Heart left ventricle (tissue), 16 donors: ENCODE measurements around the gene LIMD2. TPM values are rescaled to one million over a fixed set of nuclear protein-coding genes. Genes with fewer than 3 reads are reported as not detected.
A peak's percentile ranks its signal among the peaks of the same experiment; 100 is the strongest.

Experiments used
- ATAC-seq, 4 donors: fragments of 200-7000 bp; cut with Tn5 transposase; one replicate each; pipeline ENCODE4 v1.9.1; 2020 to 2022; ENCODE audit warnings: moderate library complexity in 4 of 4, mild to moderate bottlenecking in 3 of 4, moderate number of reproducible peaks in 1 of 4
- DNase-seq, 5 donors: peaks; one replicate each; pipeline ENCODE4 v3.0.0-alpha.2; 2020
- H3K27ac ChIP-seq, 12 donors: fragments of 200-600 bp; sonication (generic) in 4 of 12; one replicate each; pipeline versions ENCODE4 v1.5.0 to v1.8.0; 2016 to 2022; ENCODE audit warnings: mild to moderate bottlenecking in 2 of 12
- H3K27me3 ChIP-seq, 9 donors: fragments of 200-600 bp; sonication (generic) in 2 of 9; one replicate each; pipeline versions ENCODE4 v1.5.1 to v1.8.0; 2016 to 2022; ENCODE audit warnings: mild to moderate bottlenecking in 3 of 9
- H3K36me3 ChIP-seq, 9 donors: fragments of 200-600 bp; sonication (generic) in 2 of 9; one replicate each; pipeline versions ENCODE4 v1.5.0 to v1.8.0; 2018 to 2022; ENCODE audit warnings: mild to moderate bottlenecking in 2 of 9
- H3K4me1 ChIP-seq, 12 donors: fragments of 200-600 bp; sonication (generic) in 4 of 12; one replicate each; pipeline versions ENCODE4 v1.5.0 to v1.8.0; 2016 to 2022; ENCODE audit warnings: mild to moderate bottlenecking in 3 of 12
- H3K4me3 ChIP-seq, 12 donors: fragments of 200-600 bp; sonication (generic) in 4 of 12; one replicate each; pipeline versions ENCODE4 v1.5.0 to v1.8.0; 2017 to 2022; ENCODE audit warnings: mild to moderate bottlenecking in 9 of 12, moderate library complexity in 4 of 12
- H3K9me3 ChIP-seq, 12 donors: fragments of 200-600 bp; sonication (generic) in 4 of 12; one replicate each; pipeline versions ENCODE4 v1.5.0 to v1.8.0; 2016 to 2022; ENCODE audit warnings: mild to moderate bottlenecking in 1 of 12
- CTCF ChIP-seq, 12 donors: fragments of 200-600 bp; sonication (generic) in 4 of 12; IDR thresholded peaks; one replicate each; pipeline versions ENCODE4 v1.5.0 to v1.8.0; 2018 to 2022; ENCODE audit warnings: antibody characterized with exemption in 12 of 12, mild to moderate bottlenecking in 5 of 12
- POLR2A ChIP-seq, 2 donors: fragments of 450-650 bp; IDR thresholded peaks; one replicate each; pipeline ENCODE4 v1.6.1; 2017; ENCODE audit warnings: antibody characterized with exemption in 2 of 2, mild to moderate bottlenecking in 2 of 2, moderate library complexity in 2 of 2
- WGBS, 4 donors: extraction: QIAGEN DNeasy Blood & Tissue Kit in 2 of 4; methylation state at CpG; one replicate each; pipeline versions ENCODE4 v1.1.5 to v1.1.7; 2013 to 2018; 5-methylcytosine and 5-hydroxymethylcytosine counted together
- intact Hi-C, 10 donors: fragments of 100-400 bp; cut with DNase I; formaldehyde crosslinking; loops; one replicate each; pipeline versions ENCODE4 v1.11.1 to v1.14.2; 2022
- polyA plus RNA-seq, 2 donors: library from polyadenylated mRNA; stranded (reverse); fragments of 200-250 nt; gene quantifications; one replicate each; pipeline ENCODE4 v1.2.3, GENCODE V29; 2013
- total RNA-seq, 9 donors: library from RNA; depleted of rRNA in 2 of 9; stranded (reverse); fragments of >200 nt in 2 of 9; fragmentation: NEBNext Ultra II Directional in 3 of 9; extraction: Animal tissue kit (Norgen Biotek cat#: 25700) in 3 of 9; gene quantifications; one replicate each; pipeline versions ENCODE4 v1.1.0 to v1.2.4, GENCODE V29; 2016 to 2023
- donor health status: ischemic (EF 13 %, LVEDD 7.1; RV severe dilation, severe dysfunction).
- donor health status: healthy with polysubstance abuse.
- donor health status: DM: no; HTN: yes; CAD: no.
- donor health status: DM: no; HTN: no; CAD: no.
- donor health status: ischemic (EF 25% LVEDD 6.9; RV normal size, moderate dysfunction).
- donor health status: ischemic (EF 25% LVEDD 5.7; RV mildly dilated, moderate dysfunction).
- donor health status: healthy.
- donor health status: DM: yes; HTN: yes; CAD: no.
- donor health status: ischemic (EF 35%, LVEDD 5.7; RV mildly dilated, moderate dysfunction).
- donor health status: nonischemic (EF 11% LVEDD 7.7; RV severe dilation, severe dysfunction).
- donor health status: DM: yes; HTN: yes; CAD: no.
- donor health status: PGD.
- donor health status: ischemic (EF 29% LVEDD 5.4; RV normal size, mild dysfunction).
- donor health status: nonischemic (EF 23%, LVEDD 6.1; RV moderate dilation, normal function).

Gene LIMD2
- total and polyA plus RNA-seq, 11 donors: 1.9 to 48.0 (median 3.5) TPM

- H3K4me1 ChIP-seq: peaks cover 0 to 51% (median 22%) of the 10 kb centered on the region in 12 donors
- peak overlapping the region in 11 of 12 donors; percentile 38 to 76 (median 63) for H3K4me3 ChIP-seq
- ATAC-seq (peak; percentile 27 to 68 (median 64)), DNase-seq (peak; percentile 77 to 89 (median 81))
- 3 to 11% (median 4%) methylated on average over 12 to 88 of the region's 88 CpGs for WGBS, 4 donors
- H3K27me3 ChIP-seq: no peaks in the 10 kb centered on the region
- H3K36me3 ChIP-seq: peaks cover 0 to 40% (median 29%) of the 10 kb centered on the region in 9 donors
- intact Hi-C loops: loop anchor here in 4 of 10 donors (1.0 to 5.0 kb wide), 4 partner anchors 25 to 78 kb away; partner anchors contain the start of genes STRADA (in 2 of the 4) and MAP3K3 (in 1 of the 4)
- TF ChIP-seq CTCF (IDR thresholded peaks at IDR 0.05): peak in 5 of 12 donors; percentile 9 to 46 (median 27)
- TF ChIP-seq POLR2A (IDR thresholded peaks at IDR 0.05): no peak
- no peaks in the 10 kb centered on the region for H3K9me3 ChIP-seq
- H3K27ac ChIP-seq: peak overlapping the region; percentile 39 to 96 (median 72)
These were observed 867 bp upstream of the LIMD2 start for GRCh38 chr17:63700528-63701455.

GRCh38 chr17:63698886-63699637 lies 863 bp downstream of the LIMD2 start:
- intact Hi-C loops: loop anchor here in 3 of 10 donors (5.0 to 10.0 kb wide), 3 partner anchors 64 to 74 kb away; partner anchors contain the start of gene MAP3K3 (in 1 of the 3)
- no peaks in the 10 kb centered on the region for H3K27me3 ChIP-seq
- peak overlapping the region; percentile 32 to 96 (median 64) for H3K27ac ChIP-seq
- TF ChIP-seq CTCF (IDR thresholded peaks at IDR 0.05) (no peak), POLR2A (IDR thresholded peaks at IDR 0.05) (no peak)
- peaks cover 0 to 60% (median 22%) of the 10 kb centered on the region in 12 donors for H3K4me1 ChIP-seq
- ATAC-seq (peak in 3 of 4 donors; percentile 6 to 20 (median 14)), DNase-seq (peak; percentile 66 to 86 (median 69))
- WGBS, 4 donors: 11 to 27% (median 21%) methylated on average over 18 to 45 of the region's 45 CpGs
- H3K9me3 ChIP-seq: no peaks in the 10 kb centered on the region
- peaks cover 0 to 41% (median 33%) of the 10 kb centered on the region in 9 donors for H3K36me3 ChIP-seq
- peak overlapping the region; percentile 38 to 76 (median 63) for H3K4me3 ChIP-seq

GRCh38 chr17:63698381-63698885 lies 1.5 kb downstream of the LIMD2 start:
- intact Hi-C loops: loop anchor here in 3 of 10 donors (5.0 to 10.0 kb wide), 3 partner anchors 64 to 74 kb away; partner anchors contain the start of gene MAP3K3 (in 1 of the 3)
- WGBS, 4 donors: 59 to 79% (median 65%) methylated on average over 10 to 24 of the region's 24 CpGs
- peak overlapping the region in 10 of 12 donors; percentile 43 to 76 (median 64) for H3K4me3 ChIP-seq
- DNase-seq: no peak
- H3K27me3 ChIP-seq: no peaks in the 10 kb centered on the region
- ATAC-seq: no peak
- TF ChIP-seq CTCF (IDR thresholded peaks at IDR 0.05): no peak
- no peak for TF ChIP-seq POLR2A (IDR thresholded peaks at IDR 0.05)
- peak overlapping the region in 9 of 12 donors; percentile 42 to 96 (median 68) for H3K27ac ChIP-seq
- peaks cover 0 to 41% (median 33%) of the 10 kb centered on the region in 9 donors for H3K36me3 ChIP-seq
- H3K9me3 ChIP-seq: no peaks in the 10 kb centered on the region
- peaks cover 0 to 60% (median 22%) of the 10 kb centered on the region in 12 donors for H3K4me1 ChIP-seq
